ENCODE measurements around the gene CHTF18.

- no peak for TF ChIP-seq POLR2A (IDR thresholded peaks at IDR 0.05)
- TF ChIP-seq CTCF (IDR thresholded peaks at IDR 0.05), result no peak
Measured at GRCh38 chr16:824194-824593, 35.8 kb downstream of the CHTF18 start.

Measured in right lobe of liver (tissue), 4 donors.